Urinary bladder (tissue), 4 donors: Measurements from ENCODE around the gene KLHL22. TPM values are rescaled to one million over a fixed set of nuclear protein-coding genes. Genes with fewer than 3 reads are reported as not detected.

Source experiments
- DNase-seq: peaks from one replicate; pipeline ENCODE4 v3.0.0-alpha.2; 2015; ENCODE audit errors: extremely low spot score
- H3K27ac ChIP-seq: one replicate; pipeline ENCODE4 v1.5.1; 2013; ENCODE audit warnings: low read depth, mild to moderate bottlenecking, moderate library complexity
- H3K36me3 ChIP-seq: one replicate; pipeline ENCODE4 v1.6.1; 2013; ENCODE audit warnings: mild to moderate bottlenecking, moderate library complexity; ENCODE audit not compliant: insufficient read depth
- H3K4me1 ChIP-seq: one replicate; pipeline ENCODE4 v1.6.1; 2013; ENCODE audit warnings: mild to moderate bottlenecking, moderate library complexity; ENCODE audit not compliant: insufficient read depth
- H3K4me3 ChIP-seq: one replicate; pipeline ENCODE4 v1.5.1; 2013; ENCODE audit warnings: low read depth, low read length
- WGBS: extraction: QIAGEN DNeasy Blood & Tissue Kit; methylation state at CpG from one replicate; pipeline ENCODE4 v1.1.7; 2013; 5-methylcytosine and 5-hydroxymethylcytosine counted together
- polyA plus RNA-seq: library from polyadenylated mRNA; stranded (reverse); fragments of 200-250 nt; gene quantifications from one replicate; pipeline ENCODE4 v1.2.3, GENCODE V29; 2013
- total RNA-seq: library from RNA; depleted of rRNA; stranded (reverse); fragments of >200 nt; gene quantifications from one replicate; pipeline ENCODE4 v1.2.3, GENCODE V29; 2014
- donor health status: healthy with polysubstance abuse.
- donor health status: healthy.

Gene KLHL22
- total and polyA plus RNA-seq, 2 donors, result 26.3 to 36.7 TPM

DNA sequence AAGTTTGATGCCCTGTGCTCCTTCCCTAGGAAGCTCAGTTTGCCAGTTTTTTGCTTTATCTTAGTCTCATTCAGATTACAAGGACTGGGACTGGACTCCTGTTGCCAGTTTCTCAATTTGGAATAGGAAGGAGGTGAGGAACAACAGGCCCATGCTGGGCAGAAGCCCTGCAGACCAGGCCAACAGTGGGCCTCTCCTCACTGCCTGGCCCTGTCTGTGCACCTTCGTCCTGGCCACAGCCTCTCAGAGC lies 35.5 kb upstream of the KLHL22 start:
- no peak overlapping the region for H3K27ac ChIP-seq
- 17% methylated on average over 1 of the region's 1 CpG for WGBS
- no peak overlapping the region for H3K4me3 ChIP-seq
- peaks cover 2% of the 10 kb centered on the region for H3K4me1 ChIP-seq
- H3K36me3 ChIP-seq, result no peaks in the 10 kb centered on the region
- no peak for DNase-seq

DNA sequence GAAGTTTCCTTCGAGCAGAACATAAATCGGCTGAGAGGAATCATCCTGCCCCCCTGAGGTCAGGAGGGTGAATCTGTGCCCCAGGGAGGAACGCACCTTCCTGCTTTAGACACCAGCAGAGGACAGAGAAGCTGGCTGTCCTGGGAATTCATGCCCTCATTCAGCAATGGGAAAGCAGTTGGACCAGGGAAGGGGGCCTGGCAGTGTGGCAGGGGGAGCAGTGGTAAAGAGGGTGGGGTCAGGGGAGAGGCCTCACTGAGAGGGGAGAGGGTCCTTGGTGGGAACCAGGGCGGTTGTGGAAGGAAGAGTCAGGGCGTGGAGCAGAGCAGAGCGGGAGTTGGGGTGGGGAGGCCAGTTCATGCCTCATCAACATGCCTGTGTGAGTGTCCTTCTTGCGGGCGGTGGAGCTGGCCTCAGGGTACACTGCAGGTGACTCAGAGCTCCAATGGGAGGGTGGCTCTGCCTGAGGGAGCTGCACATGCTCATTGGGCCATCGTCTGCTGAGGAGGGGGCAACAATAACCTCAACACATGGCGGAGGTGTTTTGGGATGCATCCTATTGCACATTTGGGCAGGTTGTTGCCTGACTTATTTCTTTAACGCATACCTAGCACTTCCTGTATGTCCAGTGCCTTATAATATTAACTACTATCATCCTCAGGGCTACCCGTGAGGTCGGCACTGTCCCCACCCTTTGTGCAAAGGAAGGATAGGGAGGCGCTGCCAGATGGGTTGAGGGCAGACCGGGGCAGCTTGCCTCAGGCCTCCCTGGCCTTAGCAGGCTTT lies 35.0 kb upstream of the KLHL22 start:
- Histone ChIP-seq H3K36me3 (no peaks in the 10 kb centered on the region), H3K4me3 (no peak overlapping the region), H3K4me1 (peaks cover 2% of the 10 kb centered on the region), H3K27ac (peak overlapping the region; percentile 72)
- DNase-seq, result no peak
- WGBS, result 70% methylated on average over 15 of the region's 15 CpGs

GRCh38 chr22:20528405-20528978 lies 32.9 kb upstream of the KLHL22 start:
- DNase-seq, result no peak
- H3K27ac ChIP-seq, result no peak overlapping the region
- peaks cover 2% of the 10 kb centered on the region for H3K4me1 ChIP-seq
- 96% methylated on average over 7 of the region's 7 CpGs for WGBS
- no peak overlapping the region for H3K4me3 ChIP-seq
- no peaks in the 10 kb centered on the region for H3K36me3 ChIP-seq

- H3K4me1 ChIP-seq, result peaks cover 2% of the 10 kb centered on the region
- DNase-seq, result no peak
- H3K27ac ChIP-seq, result no peak overlapping the region
- no peaks in the 10 kb centered on the region for H3K36me3 ChIP-seq
- WGBS, result 68% methylated on average over 6 of the region's 6 CpGs
- H3K4me3 ChIP-seq, result no peak overlapping the region
Measured at GRCh38 chr22:20526628-20527355, 31.2 kb upstream of the KLHL22 start.

DNA sequence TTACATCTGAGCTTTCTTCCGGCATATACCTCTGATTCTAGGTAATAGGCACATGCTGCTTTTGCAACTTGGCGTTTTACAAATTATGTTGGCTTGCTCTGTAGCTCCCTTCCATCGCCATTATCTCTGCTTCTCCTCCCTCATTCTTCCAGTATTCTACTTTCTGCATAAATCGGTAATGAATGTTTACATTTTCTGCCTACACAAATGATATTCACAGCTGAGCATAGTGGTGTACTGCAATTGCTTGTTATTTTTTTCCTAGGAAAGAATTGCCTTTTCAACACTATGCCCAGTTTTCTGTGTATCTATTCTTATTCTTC lies 30.7 kb upstream of the KLHL22 start:
- Histone ChIP-seq H3K4me1 (peaks cover 2% of the 10 kb centered on the region), H3K4me3 (no peak overlapping the region), H3K36me3 (no peaks in the 10 kb centered on the region), H3K27ac (no peak overlapping the region)
- no peak for DNase-seq
- WGBS, result 65% methylated on average over 4 of the region's 4 CpGs

DNA sequence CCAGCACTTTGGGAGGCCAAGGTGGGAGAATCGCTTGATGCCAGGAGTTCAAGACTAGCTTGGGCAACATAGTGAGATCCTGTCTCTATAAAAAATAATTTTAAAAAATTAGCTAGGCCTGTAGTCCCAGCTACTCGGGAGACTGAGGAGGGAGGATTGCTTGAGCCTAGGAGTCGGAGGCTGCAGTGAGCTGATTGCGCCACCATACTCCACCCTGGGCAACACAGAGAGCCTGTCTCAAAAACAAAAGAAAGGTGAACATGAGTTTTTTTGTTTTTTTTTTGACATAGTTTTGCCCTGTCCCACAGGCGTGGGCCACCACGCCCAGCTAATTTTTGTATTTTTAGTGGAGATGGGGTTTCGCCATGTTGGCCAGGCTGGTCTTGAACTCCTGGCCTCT lies 29.5 kb upstream of the KLHL22 start:
- WGBS, result 96% methylated on average over 7 of the region's 7 CpGs
- Histone ChIP-seq H3K27ac (no peak overlapping the region), H3K36me3 (no peaks in the 10 kb centered on the region), H3K4me1 (peaks cover 2% of the 10 kb centered on the region), H3K4me3 (no peak overlapping the region)
- DNase-seq, result no peak

DNA sequence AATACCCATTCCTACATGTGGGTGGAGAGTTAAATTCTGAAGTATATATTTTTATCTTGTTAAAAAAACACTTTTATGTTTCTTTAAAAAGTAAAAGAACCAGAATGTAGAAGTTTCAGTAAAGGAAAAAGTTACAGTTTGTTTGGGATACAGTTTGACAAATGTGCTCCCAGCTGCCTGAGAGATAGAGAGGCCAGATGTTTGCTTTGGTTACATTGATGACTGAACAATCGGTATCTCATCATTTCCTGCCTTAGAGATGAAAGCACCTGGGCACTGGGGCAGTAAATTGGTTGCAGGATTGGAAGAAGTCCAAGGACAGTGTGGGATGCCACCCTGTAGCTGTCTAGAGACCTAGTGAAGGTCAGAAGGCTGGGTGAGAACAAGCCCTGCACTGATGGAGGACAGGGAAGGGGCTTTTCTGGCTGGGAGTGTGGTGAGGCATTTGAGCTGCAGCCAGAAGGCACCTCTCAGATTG lies 28.4 kb upstream of the KLHL22 start:
- no peak overlapping the region for H3K27ac ChIP-seq
- no peaks in the 10 kb centered on the region for H3K36me3 ChIP-seq
- DNase-seq, result no peak
- WGBS, result 9% methylated on average over 1 of the region's 1 CpG
- H3K4me3 ChIP-seq, result no peak overlapping the region
- peaks cover 2% of the 10 kb centered on the region for H3K4me1 ChIP-seq

- 54% methylated on average over 7 of the region's 7 CpGs for WGBS
- no peak for DNase-seq
- H3K27ac ChIP-seq, result no peak overlapping the region
- H3K4me3 ChIP-seq, result no peak overlapping the region
- no peaks in the 10 kb centered on the region for H3K36me3 ChIP-seq
- peaks cover 2% of the 10 kb centered on the region for H3K4me1 ChIP-seq
Measured at GRCh38 chr22:20523086-20523983, 27.7 kb upstream of the KLHL22 start.

- Histone ChIP-seq H3K36me3 (no peaks in the 10 kb centered on the region), H3K4me1 (peaks cover 2% of the 10 kb centered on the region), H3K4me3 (no peak overlapping the region), H3K27ac (no peak overlapping the region)
- WGBS, result 89% methylated on average over 11 of the region's 11 CpGs
- no peak for DNase-seq
Measured at GRCh38 chr22:20522134-20523004, 26.8 kb upstream of the KLHL22 start.

GRCh38 chr22:20520093-20520511 lies 24.5 kb upstream of the KLHL22 start:
- Histone ChIP-seq H3K36me3 (no peaks in the 10 kb centered on the region), H3K4me1 (no peaks in the 10 kb centered on the region), H3K27ac (no peak overlapping the region), H3K4me3 (no peak overlapping the region)
- WGBS, result 81% methylated on average over 7 of the region's 7 CpGs
- no peak for DNase-seq

DNA sequence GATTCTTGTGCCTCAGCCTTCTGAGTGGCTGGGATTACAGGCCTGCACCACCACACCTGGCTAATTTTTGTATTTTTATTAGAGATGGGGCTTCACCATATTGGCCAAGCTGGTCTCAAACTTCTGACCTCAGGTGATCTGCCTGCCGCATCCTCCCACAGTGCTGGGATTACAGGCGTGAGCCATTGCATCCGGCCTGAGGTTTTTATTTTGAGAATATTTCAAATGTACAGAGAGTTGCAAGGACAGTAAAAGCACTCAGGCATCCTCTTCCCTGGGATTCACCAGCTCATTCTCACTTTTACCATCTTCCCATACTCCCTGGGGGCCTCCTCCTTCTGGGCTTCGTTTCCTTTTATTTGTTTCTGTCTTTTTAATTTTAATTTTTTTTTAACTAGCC lies 24.0 kb upstream of the KLHL22 start:
- no peak for DNase-seq
- H3K4me3 ChIP-seq, result no peak overlapping the region
- H3K36me3 ChIP-seq, result no peaks in the 10 kb centered on the region
- 72% methylated on average over 4 of the region's 4 CpGs for WGBS
- H3K4me1 ChIP-seq, result no peaks in the 10 kb centered on the region
- no peak overlapping the region for H3K27ac ChIP-seq

DNA sequence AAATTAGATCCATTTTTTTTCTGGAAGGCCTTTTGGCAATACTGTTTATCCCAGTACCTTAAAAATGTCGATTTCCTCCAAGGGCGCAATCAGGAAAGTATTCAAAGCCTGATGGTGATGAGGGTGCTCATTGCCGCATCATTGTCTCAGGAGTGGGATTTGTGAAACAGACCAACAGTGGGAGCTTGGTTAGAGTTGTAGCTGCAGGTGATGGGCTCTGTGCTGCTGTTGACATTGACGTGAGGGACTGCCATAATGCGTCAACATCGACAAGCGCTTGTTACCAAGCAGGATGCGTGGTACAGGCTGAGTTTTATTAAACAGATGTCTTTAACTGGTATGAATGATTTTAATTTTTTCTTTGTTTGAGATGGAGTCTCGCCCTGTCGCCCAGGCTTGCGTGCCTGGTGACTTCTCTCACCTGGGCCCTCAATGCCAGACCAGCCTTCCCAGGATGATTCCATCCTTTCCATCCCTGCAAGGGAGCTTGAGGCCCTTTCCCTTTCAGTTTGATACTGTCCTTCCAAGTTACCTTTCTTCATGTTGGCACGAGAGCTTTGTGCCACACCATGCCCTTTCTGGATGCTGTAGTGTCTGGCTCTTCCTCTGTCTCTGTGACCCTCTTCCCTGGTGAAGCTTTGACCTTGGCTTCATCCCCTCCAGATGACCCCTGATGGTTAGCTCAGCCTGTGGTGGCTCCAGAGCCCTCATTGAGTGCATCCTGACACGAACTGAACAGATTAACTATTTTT lies 22.4 kb upstream of the KLHL22 start:
- H3K4me1 ChIP-seq, result no peaks in the 10 kb centered on the region
- 87% methylated on average over 13 of the region's 13 CpGs for WGBS
- DNase-seq, result no peak
- no peak overlapping the region for H3K4me3 ChIP-seq
- no peaks in the 10 kb centered on the region for H3K36me3 ChIP-seq
- H3K27ac ChIP-seq, result no peak overlapping the region
